22Rv1 (cell line): Measurements from ENCODE around the gene PACRG.

Experiments used
- CTCF ChIP-seq: fragments of 450-650 bp; IDR thresholded peaks from 2 replicates; pipeline ENCODE4 v1.5.1; 2017; ENCODE audit warnings: mild to moderate bottlenecking
- ZFX ChIP-seq: fragments of 450-650 bp; IDR thresholded peaks from 2 replicates; pipeline ENCODE4 v1.6.1; 2017; ENCODE audit warnings: antibody characterized with exemption, borderline replicate concordance

- TF ChIP-seq CTCF, result no peak
- no peak for TF ChIP-seq ZFX
Observed at GRCh38 chr6:162921062-162921461, 193.3 kb downstream of the PACRG start.
